Colonic mucosa (tissue), 4 donors: Measurements from ENCODE around the gene RPRM. TPM values are rescaled to one million over a fixed set of nuclear protein-coding genes. Genes with fewer than 3 reads are reported as not detected.
"Not testable (repeated sequence)": the region's sequence is repeated elsewhere in the genome, so short reads cannot be mapped to it uniquely, and the experiment has no call there.

Experiments used
- DNase-seq: peaks from one replicate; pipeline ENCODE4 v3.0.0-alpha.2; 2020
- H3K27ac ChIP-seq: fragments of 200-600 bp; one replicate; pipeline ENCODE4 v1.8.0; 2021
- H3K27me3 ChIP-seq: fragments of 200-600 bp; one replicate; pipeline ENCODE4 v1.8.0; 2021
- H3K36me3 ChIP-seq: fragments of 200-600 bp; one replicate; pipeline ENCODE4 v1.8.0; 2021
- H3K4me1 ChIP-seq: fragments of 200-600 bp; one replicate; pipeline ENCODE4 v1.8.0; 2021; ENCODE audit warnings: mild to moderate bottlenecking
- H3K4me3 ChIP-seq: fragments of 200-600 bp; one replicate; pipeline ENCODE4 v1.8.0; 2021
- H3K9ac ChIP-seq, 2 donors: one replicate each; pipeline ENCODE4 v1.7.0; 2013; ENCODE audit warnings: control low read depth in 2 of 2, low read depth in 2 of 2, low read length in 2 of 2
- H3K9me3 ChIP-seq: fragments of 200-600 bp; one replicate; pipeline ENCODE4 v1.8.0; 2021
- CTCF ChIP-seq: fragments of 200-600 bp; IDR thresholded peaks from one replicate; pipeline ENCODE4 v1.8.0; 2022; ENCODE audit warnings: antibody characterized with exemption, mild to moderate bottlenecking
- intact Hi-C: fragments of 100-400 bp; cut with DNase I; formaldehyde crosslinking; loops from one replicate; pipeline ENCODE4 v1.14.1; 2022
- total RNA-seq, 2 donors: library from RNA; stranded (reverse); fragmentation: NEBNext Ultra II Directional in 1 of 2; extraction: Animal tissue kit (Norgen Biotek cat#: 25700) in 1 of 2; gene quantifications; one replicate each; pipeline ENCODE4 v1.2.1, GENCODE V29; 2021
- donor health status: healthy.
- donor health status: DM: no; HTN: no; CAD: no.
- donor health status: DM: no; HTN: no; CAD: no.

RPRM gene
- total RNA-seq, 2 donors from 2014 or later: 0.88 TPM; not detected in 1

DNA sequence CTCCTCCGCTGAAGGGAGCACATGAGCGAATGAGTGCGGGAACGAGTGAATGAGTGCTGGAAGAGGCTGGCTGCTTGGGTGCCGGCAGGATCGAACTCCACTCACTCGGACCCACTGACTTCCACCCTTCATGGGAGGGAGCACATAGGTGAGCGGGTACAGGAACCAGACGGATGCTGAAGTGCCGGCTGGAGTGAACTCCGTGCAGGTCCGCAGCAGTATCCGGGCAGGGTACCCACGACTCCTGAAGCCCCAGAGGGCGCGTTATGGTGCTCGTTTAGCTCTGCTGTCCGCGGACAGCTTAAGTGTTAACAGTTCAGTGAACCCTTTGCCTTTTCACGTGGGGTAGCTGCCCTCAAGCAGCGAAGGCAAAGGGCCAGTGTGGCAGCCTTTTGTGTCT is 23.2 kb downstream of the RPRM start:
- TF ChIP-seq CTCF: no peak
- no peaks in the 10 kb centered on the region for H3K36me3 ChIP-seq
- DNase-seq: no peak
- no peak overlapping the region for H3K4me3 ChIP-seq
- no peak overlapping the region for H3K27ac ChIP-seq
- no peaks in the 10 kb centered on the region for H3K27me3 ChIP-seq
- intact Hi-C loops: no loop called here
- no peaks in the 10 kb centered on the region for H3K4me1 ChIP-seq
- no peaks in the 10 kb centered on the region for H3K9me3 ChIP-seq
- no peak overlapping the region for H3K9ac ChIP-seq

DNA sequence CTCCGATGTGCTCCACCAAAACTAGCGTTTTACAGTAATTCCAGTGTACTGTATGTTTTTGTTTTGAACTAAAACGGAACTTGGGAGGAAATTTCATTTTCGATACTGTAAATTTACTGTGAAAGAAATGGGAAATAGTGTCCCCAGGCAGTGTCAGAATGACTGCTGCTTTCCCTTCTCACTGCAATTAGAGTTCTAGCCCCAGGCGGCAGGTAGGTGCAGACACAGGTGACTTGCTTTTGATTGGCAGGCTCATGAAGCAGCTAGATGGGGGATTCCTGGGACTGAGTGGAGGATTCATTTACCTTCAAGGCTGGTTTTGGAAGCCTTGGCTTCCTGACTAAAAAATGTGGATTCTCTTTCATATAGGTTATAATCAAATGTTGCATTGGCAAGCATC is 27.0 kb downstream of the RPRM start:
- intact Hi-C loops: no loop called here
- Histone ChIP-seq H3K4me1 (no peaks in the 10 kb centered on the region), H3K9ac (no peak overlapping the region), H3K27me3 (no peaks in the 10 kb centered on the region), H3K27ac (no peak overlapping the region), H3K36me3 (no peaks in the 10 kb centered on the region), H3K9me3 (no peaks in the 10 kb centered on the region), H3K4me3 (no peak overlapping the region)
- no peak for TF ChIP-seq CTCF
- no peak for DNase-seq

DNA sequence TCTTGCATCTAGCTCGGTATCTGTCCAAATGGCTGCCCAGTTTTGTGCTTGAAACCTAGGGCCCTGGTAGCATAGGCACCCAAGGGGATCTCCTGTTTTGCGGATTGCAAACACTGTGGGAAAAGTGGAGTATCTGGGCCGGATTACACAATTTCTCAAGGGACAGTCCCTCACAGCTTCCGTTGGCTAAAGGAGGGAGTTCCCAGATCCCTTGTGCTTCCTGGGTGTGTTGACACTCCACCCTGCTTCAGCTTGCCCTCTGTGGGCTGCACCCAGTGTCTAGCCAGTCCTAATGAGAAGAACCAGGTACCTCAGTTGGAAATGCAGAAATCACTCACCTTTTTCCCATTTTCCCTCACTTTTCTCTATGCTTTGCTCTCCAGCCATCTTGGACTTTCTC is 35.5 kb downstream of the RPRM start:
- Histone ChIP-seq H3K4me3 (no peak overlapping the region), H3K36me3 (no peaks in the 10 kb centered on the region), H3K27ac (no peak overlapping the region), H3K27me3 (no peaks in the 10 kb centered on the region), H3K9ac (no peak overlapping the region), H3K4me1 (no peaks in the 10 kb centered on the region), H3K9me3 (no peaks in the 10 kb centered on the region)
- no peak for DNase-seq
- intact Hi-C loops: no loop called here
- TF ChIP-seq CTCF: no peak

DNA sequence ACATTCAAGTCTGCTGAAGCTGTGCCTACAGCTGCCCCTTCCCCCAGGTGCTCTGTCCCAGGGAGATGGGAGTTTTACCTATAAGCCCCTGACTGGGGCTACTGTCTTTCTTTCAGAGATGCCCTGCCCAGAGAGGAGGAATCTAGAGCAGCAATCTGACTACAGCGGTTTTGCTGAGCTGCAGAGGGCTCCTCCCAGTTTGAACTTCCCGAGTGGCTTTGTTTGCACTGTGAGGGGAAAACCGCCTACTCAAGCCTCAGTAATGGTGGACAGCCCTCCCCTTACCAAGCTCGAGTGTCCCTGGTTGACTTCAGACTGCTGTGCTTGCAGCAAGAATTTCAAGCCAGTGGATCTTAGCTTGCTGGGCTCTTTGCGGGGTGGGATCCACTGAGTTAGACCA is 35.9 kb downstream of the RPRM start:
- H3K36me3 ChIP-seq, intact Hi-C loops, DNase-seq, H3K9ac ChIP-seq, H3K4me1 ChIP-seq, H3K27ac ChIP-seq, H3K9me3 ChIP-seq, H3K27me3 ChIP-seq, H3K4me3 ChIP-seq: not testable (repeated sequence)

DNA sequence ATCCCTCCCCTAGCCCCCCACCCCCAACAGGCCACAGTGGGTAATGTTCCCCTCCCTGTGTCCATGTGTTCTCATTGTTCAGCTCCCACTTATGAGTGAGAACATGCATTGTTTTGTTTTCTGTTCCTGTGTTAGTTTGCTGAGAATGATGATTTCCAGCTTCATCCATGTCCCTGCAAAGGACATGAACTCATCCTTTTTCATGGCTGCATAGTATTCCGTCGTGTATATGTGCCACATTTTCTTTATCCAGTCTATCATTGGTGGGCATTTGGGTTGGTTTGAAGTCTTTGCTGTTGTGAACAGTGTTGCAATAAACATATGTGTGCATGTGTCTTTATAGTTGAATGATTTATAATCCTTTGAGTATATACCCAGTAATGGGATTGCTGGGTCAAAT is 38.5 kb downstream of the RPRM start:
- intact Hi-C loops, H3K27me3 ChIP-seq: not testable (repeated sequence)

DNA sequence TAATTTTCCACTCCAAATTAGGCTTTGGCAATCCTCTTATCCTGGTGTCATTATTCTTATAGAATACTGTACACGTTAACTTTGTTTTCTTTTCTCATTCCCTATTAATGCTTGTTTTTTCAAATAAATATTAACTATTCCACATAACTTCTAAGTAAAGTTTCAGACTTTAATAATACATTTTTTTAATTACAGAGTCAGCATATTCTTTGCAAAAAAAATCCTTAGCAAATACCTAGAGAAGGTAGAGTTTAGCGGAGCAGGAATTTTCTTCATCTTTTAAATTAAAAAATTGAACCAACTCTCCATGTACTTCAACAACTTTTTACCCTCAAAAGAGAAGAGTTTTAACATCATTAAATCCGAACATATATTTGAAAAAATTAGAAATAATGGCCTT is 45.2 kb downstream of the RPRM start:
- Histone ChIP-seq H3K9ac (no peak overlapping the region), H3K4me3 (no peak overlapping the region), H3K36me3 (no peaks in the 10 kb centered on the region), H3K9me3 (no peaks in the 10 kb centered on the region), H3K4me1 (no peaks in the 10 kb centered on the region), H3K27me3 (no peaks in the 10 kb centered on the region), H3K27ac (no peak overlapping the region)
- TF ChIP-seq CTCF: no peak
- no peak for DNase-seq
- intact Hi-C loops: no loop called here

More for the DNA sequence above, 38.5 kb downstream of the RPRM start:
- not testable (repeated sequence) for H3K4me3 ChIP-seq, H3K27ac ChIP-seq, H3K9ac ChIP-seq, DNase-seq, H3K9me3 ChIP-seq, H3K4me1 ChIP-seq, H3K36me3 ChIP-seq

GRCh38 chr2:153432381-153432780 is 46.2 kb downstream of the RPRM start:
- Histone ChIP-seq H3K4me3 (no peak overlapping the region), H3K27ac (no peak overlapping the region)

More at GRCh38 chr2:153432381-153432780, 46.2 kb downstream of the RPRM start:
- H3K27me3 ChIP-seq: no peaks in the 10 kb centered on the region
- TF ChIP-seq CTCF: no peak
- intact Hi-C loops: no loop called here
- no peaks in the 10 kb centered on the region for H3K36me3 ChIP-seq
- no peak overlapping the region for H3K9ac ChIP-seq
- no peaks in the 10 kb centered on the region for H3K4me1 ChIP-seq
- no peaks in the 10 kb centered on the region for H3K9me3 ChIP-seq
- DNase-seq: no peak
